Esophagus squamous epithelium (tissue), 4 donors: ENCODE data around the gene INSIG2.
"Not testable (repeated sequence)": the region's sequence is repeated elsewhere in the genome, so short reads cannot be mapped to it uniquely, and the experiment has no call there.

Experiments
- POLR2A ChIP-seq, 4 donors: fragments of 450-650 bp; IDR thresholded peaks; one replicate each; pipeline ENCODE4 v1.6.1; 2017; ENCODE audit warnings: antibody characterized with exemption in 4 of 4, mild to moderate bottlenecking in 4 of 4, moderate library complexity in 3 of 4
- TF ChIP-seq, protein P1 (sequence below), 6 experiments: fragments of 450-650 bp in 4 of 6; fragments of 200-600 bp in 2 of 6; sonication (generic) in 2 of 6; IDR thresholded peaks; one replicate each; pipeline ENCODE4 v1.5.1; 2016 to 2019; ENCODE audit warnings: antibody characterized with exemption in 6 of 6, mild to moderate bottlenecking in 4 of 6, moderate library complexity in 4 of 6

DNA sequence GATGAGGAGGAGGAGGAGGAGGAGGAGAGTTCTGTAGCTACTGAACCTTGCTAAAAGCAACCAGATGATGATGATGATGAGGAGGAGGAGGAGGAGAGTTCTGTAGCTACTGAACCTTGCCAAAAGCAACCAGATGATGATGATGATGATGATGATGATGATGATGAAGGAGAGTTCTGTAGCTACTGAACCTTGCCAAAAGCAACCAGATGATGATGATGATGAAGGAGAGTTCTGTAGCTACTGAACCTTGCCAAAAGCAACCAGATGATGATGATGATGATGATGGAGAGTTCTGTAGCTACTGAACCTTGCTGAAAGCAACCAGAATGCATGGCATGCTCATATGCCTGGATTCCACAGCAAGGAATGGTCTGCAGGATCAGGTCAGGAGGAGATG, 5.8 kb downstream of the INSIG2 start:
- TF ChIP-seq, protein P1, sequence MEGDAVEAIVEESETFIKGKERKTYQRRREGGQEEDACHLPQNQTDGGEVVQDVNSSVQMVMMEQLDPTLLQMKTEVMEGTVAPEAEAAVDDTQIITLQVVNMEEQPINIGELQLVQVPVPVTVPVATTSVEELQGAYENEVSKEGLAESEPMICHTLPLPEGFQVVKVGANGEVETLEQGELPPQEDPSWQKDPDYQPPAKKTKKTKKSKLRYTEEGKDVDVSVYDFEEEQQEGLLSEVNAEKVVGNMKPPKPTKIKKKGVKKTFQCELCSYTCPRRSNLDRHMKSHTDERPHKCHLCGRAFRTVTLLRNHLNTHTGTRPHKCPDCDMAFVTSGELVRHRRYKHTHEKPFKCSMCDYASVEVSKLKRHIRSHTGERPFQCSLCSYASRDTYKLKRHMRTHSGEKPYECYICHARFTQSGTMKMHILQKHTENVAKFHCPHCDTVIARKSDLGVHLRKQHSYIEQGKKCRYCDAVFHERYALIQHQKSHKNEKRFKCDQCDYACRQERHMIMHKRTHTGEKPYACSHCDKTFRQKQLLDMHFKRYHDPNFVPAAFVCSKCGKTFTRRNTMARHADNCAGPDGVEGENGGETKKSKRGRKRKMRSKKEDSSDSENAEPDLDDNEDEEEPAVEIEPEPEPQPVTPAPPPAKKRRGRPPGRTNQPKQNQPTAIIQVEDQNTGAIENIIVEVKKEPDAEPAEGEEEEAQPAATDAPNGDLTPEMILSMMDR (IDR thresholded peaks at IDR 0.05), result not testable (repeated sequence)
- not testable (repeated sequence) for TF ChIP-seq POLR2A (IDR thresholded peaks at IDR 0.05)
